HFFc6 (cell line): ENCODE data around the gene OPN4. TPM values are rescaled to one million over a fixed set of nuclear protein-coding genes. Genes with fewer than 3 reads are reported as not detected.
A peak's percentile ranks its signal among the peaks of the same experiment; 100 is the strongest.

Source experiments
- DNase-seq: peaks from one replicate; pipeline ENCODE4 v3.0.0-alpha.2; 2018
- H3K27ac Mint-ChIP-seq: 2 replicates; pipeline ENCODE4 v1.8.0; 2020; ENCODE audit warnings: mild to moderate bottlenecking, mixed read lengths
- H3K27me3 Mint-ChIP-seq: 2 replicates; pipeline ENCODE4 v1.8.0; 2021; ENCODE audit warnings: mild to moderate bottlenecking, moderate library complexity, mixed read lengths; ENCODE audit not compliant: insufficient read depth
- H3K36me3 Mint-ChIP-seq: 2 replicates; pipeline ENCODE4 v1.8.0; 2021; ENCODE audit warnings: low read depth, mixed read lengths
- H3K4me1 Mint-ChIP-seq: 2 replicates; pipeline ENCODE4 v1.8.0; 2020; ENCODE audit warnings: low read depth, mixed read lengths
- H3K4me3 Mint-ChIP-seq: 2 replicates; pipeline ENCODE4 v1.8.0; 2020; ENCODE audit warnings: mild to moderate bottlenecking, moderate library complexity, mixed read lengths
- H3K9me3 Mint-ChIP-seq: 2 replicates; pipeline ENCODE4 v1.8.0; 2020; ENCODE audit warnings: mild to moderate bottlenecking, mixed read lengths
- CTCF ChIP-seq: fragments of 200-600 bp; sonication (generic); IDR thresholded peaks from 2 replicates; pipeline ENCODE4 v1.5.0; 2021; ENCODE audit warnings: antibody characterized with exemption, mild to moderate bottlenecking
- total RNA-seq, 6 experiments: library from RNA; stranded (reverse); fragmentation: NEBNext Ultra II Directional; extraction: Animal tissue kit (Norgen Biotek cat#: 25700); gene quantifications; 2 replicates in 1 of 6; 3 replicates in 5 of 6; pipeline ENCODE4 v1.2.3, GENCODE V29; 2021

OPN4 gene
- total RNA-seq, 6 experiments from 2014 or later: not detected

DNA sequence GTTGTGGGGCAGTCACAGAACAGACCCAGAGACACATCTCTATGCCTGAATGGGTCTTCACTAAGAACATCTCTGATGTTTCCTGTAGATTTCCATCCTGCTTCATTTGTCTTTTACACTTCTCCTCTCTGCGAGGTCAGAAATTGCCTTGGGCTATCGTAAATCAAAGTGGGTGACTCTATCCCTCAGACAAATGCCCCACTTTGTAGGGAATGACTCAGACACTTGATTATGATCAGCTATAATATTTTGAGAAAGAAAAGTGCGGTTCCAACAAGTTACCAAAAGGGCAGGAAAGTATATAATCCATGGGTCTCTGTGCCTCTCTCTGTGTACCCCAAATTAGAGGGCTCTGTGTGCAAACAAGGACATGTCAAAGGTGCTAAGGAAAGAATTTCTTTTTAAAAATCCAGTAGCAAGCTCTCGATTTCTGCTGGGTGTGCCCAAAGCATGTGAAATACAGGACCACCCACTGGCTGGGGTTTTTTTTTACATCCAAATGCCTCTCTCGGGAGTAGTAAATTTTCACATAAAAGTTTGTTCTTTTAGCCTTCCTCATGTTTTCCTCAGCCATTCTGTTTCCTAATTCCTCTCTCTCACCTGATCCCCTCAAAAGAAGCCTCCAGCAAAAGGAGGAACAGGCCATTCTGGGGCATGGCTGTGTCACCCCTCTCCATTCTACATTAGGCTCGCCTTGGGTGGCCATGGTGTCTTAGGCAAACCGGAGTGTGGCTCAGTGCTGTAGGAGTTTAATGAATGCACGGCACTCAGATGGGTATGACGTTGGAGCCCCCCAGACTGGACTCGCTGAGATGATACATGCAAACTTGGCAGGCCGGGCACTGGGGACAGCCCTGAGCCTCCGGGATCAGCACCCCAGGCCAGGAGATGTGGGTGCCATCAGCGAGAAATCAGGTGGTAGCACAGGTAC is 6.3 kb upstream of the OPN4 start:
- Mint-ChIP-seq H3K4me3 (peak overlapping the region; percentile 54), H3K27ac (peak overlapping the region; percentile 32), H3K27me3 (peaks cover 8% of the 10 kb centered on the region), H3K4me1 (peaks cover 56% of the 10 kb centered on the region), H3K36me3 (no peaks in the 10 kb centered on the region), H3K9me3 (no peaks in the 10 kb centered on the region)
- DNase-seq: peak; percentile 90
- peak; percentile 39; the same call in 1 of the 2 replicates for TF ChIP-seq CTCF

DNA sequence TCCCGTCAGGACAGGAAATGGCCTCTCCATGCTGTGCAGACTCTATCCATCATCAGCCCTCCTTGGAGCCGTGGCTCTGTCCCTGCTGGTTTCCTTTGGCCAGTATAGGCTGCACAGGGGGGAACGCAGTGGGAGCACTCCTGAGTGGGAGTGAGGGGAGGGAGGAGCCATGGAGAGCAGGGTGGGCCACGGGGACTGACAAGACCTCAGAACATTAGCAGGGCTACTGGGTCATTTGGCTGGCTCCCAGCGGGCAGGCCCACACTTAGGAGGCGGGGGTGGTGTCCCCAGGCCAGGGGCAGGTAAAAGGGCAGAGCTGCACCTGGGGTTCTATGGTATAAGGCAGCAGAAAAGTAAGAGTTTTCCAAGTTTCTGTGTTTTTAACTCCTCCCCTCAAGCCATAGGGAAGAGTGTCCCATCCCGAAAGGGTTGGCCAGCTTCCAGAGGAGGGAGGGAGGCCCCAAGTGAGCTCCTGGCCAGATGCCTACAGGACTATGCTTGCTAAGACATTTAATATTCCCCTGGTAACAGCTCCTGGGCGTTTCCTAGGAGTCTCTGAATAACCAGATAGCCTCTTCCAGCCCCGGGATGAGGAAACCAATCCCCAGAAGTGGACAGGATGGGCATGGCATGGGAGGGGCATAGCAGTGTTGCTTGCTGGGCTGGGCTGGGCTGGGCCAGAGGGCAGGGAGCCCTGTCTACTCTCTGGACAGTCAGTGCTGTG is 5.5 kb upstream of the OPN4 start:
- Mint-ChIP-seq H3K4me3 (no peak overlapping the region; the same call in 1 of the 2 replicates), H3K36me3 (no peaks in the 10 kb centered on the region), H3K4me1 (peaks cover 49% of the 10 kb centered on the region), H3K27ac (no peak overlapping the region), H3K27me3 (peaks cover 8% of the 10 kb centered on the region), H3K9me3 (no peaks in the 10 kb centered on the region)
- DNase-seq: peak; percentile 91
- TF ChIP-seq CTCF: no peak

DNA sequence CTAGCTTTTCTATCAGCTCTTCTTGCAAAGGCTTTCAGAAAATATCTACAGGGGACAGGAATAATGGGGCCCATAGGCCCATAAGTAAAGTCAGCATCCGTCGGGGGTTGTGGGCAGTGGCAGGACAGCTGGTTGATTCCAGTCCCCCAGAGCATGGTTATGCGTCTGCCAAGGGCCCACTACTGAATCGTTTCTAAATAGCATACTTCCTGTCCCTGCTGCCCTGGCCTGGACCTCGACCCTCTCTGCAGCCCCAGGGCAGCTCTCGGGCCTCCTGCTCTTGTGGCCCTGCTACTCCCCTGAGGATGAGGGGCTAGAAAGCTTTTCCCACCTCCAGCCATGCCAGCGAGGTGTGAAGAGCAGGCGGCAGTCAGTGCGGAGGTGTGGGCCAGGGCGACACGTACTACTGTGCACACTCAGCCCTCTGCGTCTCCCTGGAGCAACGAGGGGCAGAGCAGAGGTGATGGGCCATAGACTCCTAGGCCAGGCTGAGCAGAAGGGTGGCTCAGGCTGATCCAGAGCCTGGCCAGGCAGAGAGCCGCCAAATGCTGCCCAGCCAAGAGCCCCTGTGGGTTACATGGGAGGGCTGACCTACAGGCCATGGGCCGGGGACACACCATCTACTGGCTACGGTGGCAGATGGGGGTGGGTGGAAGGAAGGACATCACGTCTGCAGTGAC is 4.7 kb upstream of the OPN4 start:
- DNase-seq: no peak
- H3K36me3 Mint-ChIP-seq: no peaks in the 10 kb centered on the region
- peaks cover 42% of the 10 kb centered on the region for H3K4me1 Mint-ChIP-seq
- H3K27me3 Mint-ChIP-seq: peaks cover 8% of the 10 kb centered on the region
- TF ChIP-seq CTCF: no peak
- no peaks in the 10 kb centered on the region for H3K9me3 Mint-ChIP-seq
- H3K27ac Mint-ChIP-seq: no peak overlapping the region
- H3K4me3 Mint-ChIP-seq: no peak overlapping the region; the same call in 1 of the 2 replicates

- Mint-ChIP-seq H3K4me3 (no peak overlapping the region), H3K27me3 (peaks cover 8% of the 10 kb centered on the region), H3K27ac (no peak overlapping the region), H3K36me3 (no peaks in the 10 kb centered on the region), H3K4me1 (peaks cover 41% of the 10 kb centered on the region), H3K9me3 (no peaks in the 10 kb centered on the region)
- TF ChIP-seq CTCF: no peak
- DNase-seq: no peak
Measured at GRCh38 chr10:86650151-86650550, 4.2 kb upstream of the OPN4 start.

DNA sequence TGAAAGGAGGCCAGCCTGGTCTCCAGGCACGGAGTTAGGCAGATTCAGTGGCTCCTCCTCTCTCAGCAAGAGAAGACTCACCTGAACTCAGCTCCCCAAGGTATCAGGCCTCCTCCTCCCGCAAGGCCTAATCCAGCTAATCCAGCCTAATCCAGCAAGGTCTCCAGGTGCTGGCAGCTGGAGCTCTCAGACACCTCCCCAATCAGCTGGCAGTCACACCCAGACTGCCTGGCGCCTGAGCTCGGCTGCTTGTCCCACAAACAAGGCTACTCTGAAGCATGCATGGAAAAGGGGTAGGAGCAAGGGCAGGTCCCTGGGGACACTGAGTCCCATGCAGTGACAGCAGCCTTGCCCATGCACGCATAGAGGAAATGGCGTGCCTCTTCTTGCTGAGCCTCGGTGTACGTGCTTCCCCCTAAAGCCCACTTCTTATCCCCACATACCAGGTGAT is 3.3 kb upstream of the OPN4 start:
- Mint-ChIP-seq H3K4me1 (peaks cover 41% of the 10 kb centered on the region), H3K27ac (no peak overlapping the region), H3K36me3 (no peaks in the 10 kb centered on the region), H3K9me3 (no peaks in the 10 kb centered on the region), H3K27me3 (peaks cover 8% of the 10 kb centered on the region), H3K4me3 (no peak overlapping the region)
- TF ChIP-seq CTCF: no peak
- no peak for DNase-seq
